HG03064 (cell line): ENCODE data around the gene KCNQ2.

ENCODE experiments used
- ATAC-seq: cut with Tn5 transposase; IDR thresholded peaks from one replicate; pipeline ENCODE4 v1.9.1; 2021; ENCODE audit warnings: low read depth; ENCODE audit not compliant: unreplicated experiment

The KCNQ2 gene

GRCh38 chr20:63472862-63473390, 471 bp upstream of the KCNQ2 start:
- ATAC-seq: no peak

DNA sequence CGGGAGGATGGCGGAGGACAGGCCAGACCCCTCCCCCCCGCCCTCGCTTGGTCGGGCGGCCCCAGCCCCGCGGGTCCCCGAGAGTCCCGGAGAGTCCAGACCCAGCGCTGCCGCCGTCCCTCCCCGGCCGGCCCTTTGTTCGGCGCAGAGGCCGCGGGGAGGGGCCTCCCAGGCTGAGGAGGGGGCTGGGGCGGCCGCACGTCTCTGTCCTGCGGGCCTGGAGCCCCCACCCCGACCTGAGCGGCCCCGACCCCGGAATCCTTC, 806 bp downstream of the KCNQ2 start:
- ATAC-seq: no peak

DNA sequence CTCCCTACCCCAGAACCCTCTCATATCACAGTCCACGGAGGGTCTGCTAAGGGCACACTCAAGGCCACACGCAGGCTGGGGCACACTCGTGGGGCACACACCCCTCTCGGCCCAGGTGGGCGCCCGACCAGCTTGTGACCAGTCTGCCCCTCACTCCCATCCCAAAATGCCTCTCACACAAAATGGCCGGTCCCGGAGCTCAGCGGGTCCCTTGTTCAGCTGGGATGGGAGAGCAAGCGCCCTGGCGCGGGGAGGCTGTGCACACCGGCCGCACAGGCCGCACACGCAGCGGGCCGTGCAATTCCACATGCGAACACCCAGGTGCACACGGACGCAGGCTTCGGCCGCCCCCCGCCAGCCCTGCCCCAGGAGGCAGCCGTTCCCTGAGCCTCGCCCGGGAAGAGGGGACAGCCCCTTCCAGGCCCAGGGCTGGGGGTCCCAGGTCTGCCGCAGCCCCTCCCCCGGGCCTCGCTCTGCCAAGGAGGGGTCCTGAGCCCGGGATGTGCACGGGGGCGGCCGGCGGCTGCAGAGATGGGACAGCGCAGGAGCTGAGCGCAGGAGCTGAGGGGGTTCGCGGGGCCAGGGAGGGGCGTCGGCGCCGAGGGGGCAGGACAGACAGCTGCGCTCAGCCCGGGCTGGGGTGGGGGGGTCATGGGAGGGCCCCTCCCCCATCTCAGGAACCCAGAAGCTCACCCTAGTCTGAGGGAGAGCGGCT, 1.3 kb downstream of the KCNQ2 start:
- no peak for ATAC-seq

DNA sequence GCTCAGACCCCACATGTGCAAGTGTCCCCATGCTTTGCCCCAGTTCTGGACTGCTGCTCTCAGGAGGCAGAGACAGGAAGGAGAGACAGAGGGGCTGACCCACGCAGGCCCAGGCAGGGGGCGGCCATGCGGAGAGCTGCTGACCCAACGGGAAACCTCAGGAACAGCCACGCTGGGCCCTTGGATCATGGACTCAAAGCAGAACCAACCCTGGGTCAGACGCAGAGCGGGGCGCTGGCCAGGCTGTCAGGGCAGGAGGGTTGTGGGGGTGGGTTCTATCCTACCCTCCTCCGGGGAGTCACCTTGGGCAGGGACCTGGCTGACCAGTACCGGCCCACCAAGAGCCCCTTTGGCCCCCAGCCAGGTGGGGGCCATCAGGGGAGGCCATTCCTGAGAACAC, 2.0 kb downstream of the KCNQ2 start:
- no peak for ATAC-seq

DNA sequence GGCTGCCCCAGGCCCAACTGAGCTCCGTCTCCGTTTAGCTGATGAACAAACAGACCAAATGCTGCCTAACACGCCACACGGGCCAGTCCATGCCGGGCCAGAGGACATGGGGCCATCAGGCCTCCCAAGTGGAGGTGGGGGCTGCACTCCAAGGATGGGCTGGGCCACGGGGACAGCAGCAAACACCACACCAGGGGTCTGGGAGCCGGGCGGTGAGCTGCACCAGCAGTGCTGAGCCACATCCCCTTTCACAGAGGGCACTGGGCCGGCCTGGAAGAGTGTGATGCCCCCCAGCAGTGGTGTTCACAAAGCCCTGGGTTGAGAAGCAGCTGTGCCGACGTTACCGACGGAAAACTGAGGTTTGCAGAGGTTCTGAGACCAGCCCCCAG, 2.7 kb downstream of the KCNQ2 start:
- ATAC-seq: no peak

GRCh38 chr20:63469019-63469712, 3.3 kb downstream of the KCNQ2 start:
- no peak for ATAC-seq

DNA sequence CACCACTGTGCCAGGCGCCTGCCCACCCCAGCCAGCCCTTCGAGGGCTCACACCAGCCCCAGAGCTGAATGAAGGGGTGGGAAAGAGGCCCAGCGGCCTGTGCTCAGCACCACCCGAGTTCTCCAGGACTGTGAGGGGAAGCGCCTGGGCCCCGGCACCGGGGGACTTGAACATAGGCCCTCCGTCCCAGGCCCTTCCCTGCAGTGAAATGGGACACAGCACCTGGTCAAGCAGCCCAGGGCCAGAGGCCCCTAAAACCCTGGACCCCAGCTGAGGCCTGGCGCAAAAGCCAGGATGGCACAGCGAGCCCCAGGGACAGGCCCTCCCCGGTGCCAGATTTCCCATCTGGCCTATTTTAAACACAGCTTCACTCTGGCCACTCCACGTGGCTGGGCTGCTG, 4.0 kb downstream of the KCNQ2 start:
- ATAC-seq: no peak

DNA sequence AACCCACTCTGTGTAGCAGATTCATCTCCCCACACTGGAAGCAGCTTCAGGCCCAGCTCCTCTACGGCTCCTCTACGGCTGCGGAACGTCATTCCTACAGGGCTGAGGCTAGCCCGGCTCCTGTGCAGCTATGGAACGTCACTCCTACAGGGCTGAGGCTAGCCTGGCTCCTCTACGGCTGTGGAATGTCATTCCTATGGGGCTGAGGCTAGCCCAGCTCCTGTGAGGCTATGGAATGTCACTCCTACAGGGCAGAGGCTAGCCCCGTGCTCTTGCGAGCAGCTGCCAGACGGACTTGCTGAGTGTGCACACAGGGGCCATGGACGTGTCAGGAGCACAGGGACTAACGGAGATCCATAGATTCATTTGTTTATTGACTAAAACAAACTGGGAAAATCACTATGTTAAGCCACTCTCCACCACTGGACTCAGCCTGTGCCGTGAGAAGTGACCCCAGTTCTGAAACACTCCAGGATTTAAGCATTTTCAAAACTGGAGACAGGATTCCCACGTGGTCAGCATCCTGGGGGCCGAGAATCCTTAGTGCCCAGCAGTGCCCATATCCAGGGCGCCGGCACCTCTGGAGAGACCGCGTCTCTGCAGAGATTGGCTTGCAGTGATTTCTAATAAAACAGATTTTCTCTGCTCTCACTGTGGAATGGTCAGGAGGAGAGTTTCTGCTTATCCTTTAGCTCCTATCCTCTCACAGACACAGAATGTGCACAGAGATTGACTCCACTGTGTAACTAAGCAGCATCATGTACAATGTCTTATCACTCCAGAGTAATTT, 5.0 kb downstream of the KCNQ2 start:
- ATAC-seq: no peak

DNA sequence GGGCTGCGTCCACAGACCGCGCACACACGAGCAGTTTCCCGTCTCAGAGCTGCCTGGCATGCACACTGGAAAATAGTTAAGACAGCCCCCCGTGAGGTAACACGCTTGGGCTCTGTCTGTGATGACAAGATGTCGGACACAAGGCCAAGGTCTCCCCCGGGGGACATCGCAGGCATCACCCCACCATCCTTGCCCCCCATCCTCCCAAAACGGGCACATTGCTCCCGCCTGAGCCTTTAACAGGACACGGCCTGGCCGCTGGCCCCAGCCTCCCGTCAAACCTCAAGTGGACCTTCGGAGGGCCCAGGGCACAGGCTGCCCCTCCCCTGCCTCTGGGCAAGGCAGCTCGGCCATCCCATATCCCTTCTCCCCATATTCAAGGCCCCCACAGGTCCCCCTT, 5.6 kb downstream of the KCNQ2 start:
- ATAC-seq: no peak

- ATAC-seq: no peak
These were observed 6.1 kb downstream of the KCNQ2 start for GRCh38 chr20:63466250-63466825.

GRCh38 chr20:63465380-63466249, 6.8 kb downstream of the KCNQ2 start:
- ATAC-seq: no peak

DNA sequence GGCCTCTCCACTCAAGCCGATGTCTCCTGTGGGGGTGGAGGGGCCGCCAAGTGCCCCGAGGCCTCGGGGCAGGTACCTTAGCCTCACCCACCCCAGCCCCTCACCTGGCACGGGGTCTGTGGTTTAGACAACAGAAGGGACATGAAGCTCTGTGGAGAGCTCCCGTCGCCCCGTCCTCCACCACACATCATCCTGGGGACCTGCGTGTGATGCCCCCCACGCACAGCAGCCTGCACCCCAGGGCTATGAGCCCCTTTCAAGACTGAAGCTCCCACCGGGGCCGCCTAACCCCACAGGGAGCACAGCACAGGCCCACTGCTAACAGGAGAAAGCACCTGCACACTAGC, 8.2 kb downstream of the KCNQ2 start:
- ATAC-seq: no peak

- ATAC-seq: no peak
These were observed 8.8 kb downstream of the KCNQ2 start for GRCh38 chr20:63463400-63464288.

- no peak for ATAC-seq
These were observed 10.2 kb downstream of the KCNQ2 start for GRCh38 chr20:63462244-63462643.

DNA sequence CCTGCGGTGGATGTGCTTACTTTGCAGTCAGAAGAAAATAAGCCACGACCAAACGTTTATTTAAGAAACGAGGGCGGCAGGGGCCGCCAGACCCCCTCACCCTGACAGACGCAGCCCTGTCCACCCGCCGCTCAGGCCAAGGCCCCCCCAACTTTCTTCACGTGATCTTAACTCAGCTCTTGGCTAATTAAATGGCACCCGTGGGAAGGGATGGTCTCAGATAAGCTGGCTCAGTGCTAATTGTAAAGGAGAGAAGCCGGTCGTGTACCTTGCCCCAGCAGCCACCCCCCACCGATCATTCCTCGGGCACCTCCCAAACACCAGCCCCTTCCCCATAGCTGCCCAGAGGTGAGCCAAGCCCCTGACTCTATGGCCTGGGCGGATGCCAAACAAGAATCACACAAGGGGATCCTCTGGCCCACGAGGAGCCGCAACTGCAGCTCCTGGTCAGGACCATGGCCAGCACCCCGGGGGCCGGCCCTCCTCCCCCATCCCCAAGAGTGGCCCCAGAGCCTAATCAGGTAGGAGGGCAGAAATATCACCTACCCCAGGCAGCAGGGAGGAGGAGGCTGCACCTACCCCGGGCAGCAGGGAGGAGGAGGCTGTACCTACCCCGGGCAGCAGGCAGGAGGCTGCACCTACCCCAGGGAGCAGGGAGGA, 11.2 kb downstream of the KCNQ2 start:
- ATAC-seq: no peak

DNA sequence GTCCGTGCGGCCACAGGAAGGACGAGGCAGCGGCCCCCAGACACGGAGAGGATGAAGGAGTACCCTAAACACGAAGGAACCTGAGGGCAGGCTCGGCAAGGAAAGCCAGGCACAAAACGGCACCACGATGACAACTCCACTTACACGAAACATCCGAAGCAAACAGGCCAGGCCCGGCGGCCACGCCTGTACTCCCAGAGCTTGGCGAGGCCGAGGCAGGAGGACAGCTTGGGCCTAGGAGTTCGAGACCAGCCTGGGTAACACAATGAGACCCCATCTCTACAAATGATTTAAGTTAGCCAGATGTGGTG, 13.4 kb downstream of the KCNQ2 start:
- ATAC-seq: no peak

DNA sequence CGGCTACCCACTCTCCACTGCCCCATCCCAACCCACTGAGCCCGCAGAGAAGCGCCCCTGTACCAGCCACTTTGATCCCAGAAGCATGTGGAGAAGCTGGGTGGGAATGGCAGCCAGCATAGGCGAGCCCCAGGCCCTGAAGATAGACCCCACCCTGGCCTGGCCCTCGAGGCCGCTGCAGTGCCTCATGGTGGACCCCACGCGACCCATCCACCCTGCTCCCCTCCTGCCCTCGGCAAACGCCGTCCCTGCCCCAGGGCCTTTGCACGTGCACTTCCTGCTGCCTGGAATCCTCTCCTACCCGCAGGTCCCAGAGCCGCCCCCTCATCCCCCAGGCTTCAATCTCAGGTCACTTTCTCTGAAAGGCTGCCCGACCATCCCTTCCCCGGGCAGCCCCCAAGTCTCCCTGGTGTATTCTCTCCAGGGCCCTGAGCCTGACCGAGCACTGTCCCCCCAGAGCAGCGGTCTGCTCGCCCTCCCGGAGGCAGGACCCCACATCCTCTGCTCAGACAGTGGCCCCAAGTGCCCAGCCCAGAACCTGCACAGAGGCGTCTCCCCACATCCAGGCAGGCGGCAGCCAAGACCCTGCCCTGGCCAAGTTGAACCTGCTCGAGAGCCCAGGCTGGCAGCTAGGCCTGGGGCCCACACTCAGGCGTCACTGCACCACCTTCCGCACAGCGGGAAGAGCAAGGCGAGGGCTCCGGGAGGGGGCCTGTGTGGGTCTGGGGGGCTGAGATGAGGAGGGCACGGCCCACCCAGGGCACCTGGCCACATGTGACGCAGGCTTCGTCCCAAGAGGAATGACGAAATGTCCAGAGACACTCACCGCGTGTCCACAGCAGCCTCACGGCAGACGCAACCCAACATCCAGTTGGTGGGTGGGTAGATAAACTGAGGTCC, 14.0 kb downstream of the KCNQ2 start:
- ATAC-seq: no peak

DNA sequence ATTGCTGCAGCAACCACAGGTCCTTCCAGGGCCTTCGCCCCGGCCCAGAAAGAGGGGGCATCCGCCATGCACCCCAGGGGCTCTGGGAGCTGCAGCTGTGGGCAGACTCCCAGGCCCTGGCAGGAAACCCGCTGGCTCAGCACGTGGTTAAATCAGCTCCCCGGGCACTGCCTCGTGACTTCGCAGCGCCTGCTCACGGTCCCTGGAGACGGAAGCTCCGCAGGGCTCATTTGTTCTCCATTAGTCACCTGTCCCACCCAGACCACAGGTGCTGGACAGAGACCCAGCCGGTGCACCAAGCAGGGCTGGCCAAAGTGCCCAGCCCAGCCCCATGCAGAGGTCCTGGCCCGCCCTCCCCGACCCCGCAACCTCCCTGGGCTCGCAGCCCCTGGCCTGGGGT, 14.7 kb downstream of the KCNQ2 start:
- no peak for ATAC-seq
